ES-I3 (cell line): ENCODE measurements around the gene PRPF40A.

Experiments used
- H3K36me3 ChIP-seq: 2 replicates; pipeline ENCODE4 v1.6.1; 2013; ENCODE audit warnings: mild to moderate bottlenecking, low read length, control low read depth, moderate library complexity; ENCODE audit not compliant: insufficient read depth
- H3K4me1 ChIP-seq: 2 replicates; pipeline ENCODE4 v1.6.1; 2013; ENCODE audit warnings: mild to moderate bottlenecking, control low read depth, low read length; ENCODE audit not compliant: insufficient read depth
- H3K9ac ChIP-seq: 2 replicates; pipeline ENCODE4 v1.6.1; 2013; ENCODE audit warnings: low read depth, mild to moderate bottlenecking, low read length, moderate library complexity
- H3K9me3 ChIP-seq: 2 replicates; pipeline ENCODE4 v1.6.1; 2013; ENCODE audit warnings: mild to moderate bottlenecking, low read length, moderate library complexity; ENCODE audit not compliant: control insufficient read depth, insufficient read depth

Gene PRPF40A

GRCh38 chr2:152609699-152610098 is 107.6 kb downstream of the PRPF40A start:
- H3K9ac ChIP-seq: no peak overlapping the region
- peaks cover 6% of the 10 kb centered on the region for H3K36me3 ChIP-seq
- no peaks in the 10 kb centered on the region for H3K4me1 ChIP-seq
- no peaks in the 10 kb centered on the region for H3K9me3 ChIP-seq

GRCh38 chr2:152609154-152609553 is 108.1 kb downstream of the PRPF40A start:
- no peaks in the 10 kb centered on the region for H3K4me1 ChIP-seq
- H3K36me3 ChIP-seq: peaks cover 6% of the 10 kb centered on the region
- no peak overlapping the region for H3K9ac ChIP-seq
- H3K9me3 ChIP-seq: no peaks in the 10 kb centered on the region

DNA sequence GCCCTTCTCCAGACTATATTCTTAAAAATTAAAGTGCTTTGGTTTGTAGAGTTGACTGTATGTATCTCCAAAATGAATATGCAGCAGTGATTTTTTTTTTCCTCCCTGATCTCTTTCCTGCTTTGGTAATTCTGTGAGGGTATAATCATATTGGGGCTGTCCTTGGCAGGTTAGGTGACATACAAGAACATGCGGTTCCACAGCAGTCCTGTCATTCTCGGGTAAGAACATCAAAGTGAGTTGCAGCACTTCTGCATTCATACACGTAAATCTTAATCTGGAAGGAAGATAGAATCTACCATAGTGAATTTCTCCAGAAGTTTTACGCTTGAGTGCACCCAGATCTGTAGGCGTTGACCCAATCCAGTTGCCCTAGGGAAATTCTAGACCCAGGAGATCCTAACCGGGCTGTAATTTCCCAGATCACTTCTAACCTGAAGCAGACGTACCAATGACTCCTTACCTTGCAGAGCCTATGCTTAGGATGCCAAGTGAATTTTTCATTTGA is 109.4 kb downstream of the PRPF40A start:
- Histone ChIP-seq H3K4me1 (no peaks in the 10 kb centered on the region), H3K9me3 (no peaks in the 10 kb centered on the region), H3K36me3 (no peaks in the 10 kb centered on the region; the same call in none of the 2 replicates), H3K9ac (no peak overlapping the region)

DNA sequence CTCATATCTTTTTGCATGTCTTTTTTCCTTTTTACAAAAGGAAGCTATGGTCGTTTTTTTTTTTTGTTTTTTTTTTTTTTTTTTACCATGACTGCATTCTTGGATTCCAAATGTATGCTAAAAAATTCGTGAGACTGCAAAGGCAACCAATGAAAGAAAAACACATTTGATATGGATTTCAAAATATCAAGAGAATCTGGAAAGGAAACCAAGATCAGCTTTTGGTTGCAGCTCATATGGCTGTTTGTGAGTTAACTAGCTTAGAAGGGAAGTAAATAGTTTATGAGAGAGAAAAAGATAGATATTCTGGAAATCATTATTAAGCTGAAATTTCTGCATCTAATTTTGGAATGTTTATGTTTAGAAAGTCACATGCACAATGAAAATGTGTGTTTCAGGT is 110.3 kb downstream of the PRPF40A start:
- no peaks in the 10 kb centered on the region for H3K9me3 ChIP-seq
- no peak overlapping the region for H3K9ac ChIP-seq
- no peaks in the 10 kb centered on the region; the same call in none of the 2 replicates for H3K36me3 ChIP-seq
- H3K4me1 ChIP-seq: no peaks in the 10 kb centered on the region

DNA sequence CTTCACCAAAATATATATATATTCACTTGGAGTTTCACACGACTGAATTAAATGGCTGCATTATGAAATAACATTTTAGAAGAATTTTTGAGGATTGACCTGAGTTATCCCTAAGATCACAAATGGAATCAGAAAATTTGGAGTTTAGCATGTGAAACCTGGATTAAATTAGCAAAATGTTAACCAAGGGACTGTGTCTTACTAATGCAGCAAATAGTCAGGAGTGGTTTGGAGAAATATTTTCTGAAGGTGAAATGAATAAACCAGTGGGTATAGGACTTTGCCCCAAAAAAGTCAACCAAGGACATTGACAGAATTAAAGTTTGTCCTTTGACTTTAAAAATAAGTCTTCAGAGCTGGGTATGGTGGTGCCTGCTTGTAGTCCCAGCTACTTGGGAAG is 111.2 kb downstream of the PRPF40A start:
- H3K9ac ChIP-seq: no peak overlapping the region
- H3K4me1 ChIP-seq: no peaks in the 10 kb centered on the region
- no peaks in the 10 kb centered on the region; the same call in 1 of the 2 replicates for H3K36me3 ChIP-seq
- no peaks in the 10 kb centered on the region for H3K9me3 ChIP-seq

DNA sequence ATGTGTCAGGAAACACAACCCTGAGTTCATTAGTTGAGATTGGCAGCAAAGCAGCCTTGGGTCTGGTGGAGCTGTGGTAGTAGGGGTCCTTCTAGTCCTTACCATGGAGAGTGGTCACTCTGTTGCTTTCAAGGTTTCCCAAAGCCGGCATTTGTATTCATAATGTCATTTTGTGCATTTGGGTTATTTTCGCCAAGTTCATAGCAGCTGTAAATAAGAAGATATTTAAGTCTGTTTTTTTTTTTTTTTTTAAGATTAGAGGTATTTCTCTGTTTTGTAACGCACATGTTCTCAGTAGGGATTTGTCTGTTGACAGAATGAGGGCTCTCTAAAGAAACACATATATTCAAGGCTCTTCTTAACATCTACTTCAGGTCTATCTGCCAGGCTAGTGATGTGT is 114.1 kb downstream of the PRPF40A start:
- Histone ChIP-seq H3K9ac (no peak overlapping the region), H3K4me1 (no peaks in the 10 kb centered on the region), H3K36me3 (no peaks in the 10 kb centered on the region; the same call in 1 of the 2 replicates), H3K9me3 (no peaks in the 10 kb centered on the region)

DNA sequence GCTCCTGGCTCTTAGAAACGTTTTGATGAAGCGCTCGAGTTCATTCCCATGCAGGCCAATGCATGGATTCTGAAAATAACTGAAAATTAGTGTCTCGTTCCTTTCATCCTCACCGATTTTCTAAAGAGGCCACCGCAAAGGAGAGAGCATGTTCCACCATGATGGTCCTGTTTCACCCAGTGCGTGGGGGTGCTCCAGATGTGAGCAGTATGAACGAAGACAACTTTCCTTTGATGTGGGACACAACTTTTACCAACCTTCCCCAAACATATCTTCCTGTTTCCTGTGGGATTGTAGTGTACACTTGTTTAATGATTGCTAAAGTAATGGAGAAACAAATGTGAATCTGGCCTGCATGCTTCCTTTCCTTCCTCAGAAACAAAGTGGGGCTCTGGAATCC is 114.5 kb downstream of the PRPF40A start:
- Histone ChIP-seq H3K9me3 (no peaks in the 10 kb centered on the region), H3K36me3 (no peaks in the 10 kb centered on the region; the same call in 1 of the 2 replicates), H3K4me1 (no peaks in the 10 kb centered on the region), H3K9ac (no peak overlapping the region)
